ENCODE data around the gene ZHX3.

DNA sequence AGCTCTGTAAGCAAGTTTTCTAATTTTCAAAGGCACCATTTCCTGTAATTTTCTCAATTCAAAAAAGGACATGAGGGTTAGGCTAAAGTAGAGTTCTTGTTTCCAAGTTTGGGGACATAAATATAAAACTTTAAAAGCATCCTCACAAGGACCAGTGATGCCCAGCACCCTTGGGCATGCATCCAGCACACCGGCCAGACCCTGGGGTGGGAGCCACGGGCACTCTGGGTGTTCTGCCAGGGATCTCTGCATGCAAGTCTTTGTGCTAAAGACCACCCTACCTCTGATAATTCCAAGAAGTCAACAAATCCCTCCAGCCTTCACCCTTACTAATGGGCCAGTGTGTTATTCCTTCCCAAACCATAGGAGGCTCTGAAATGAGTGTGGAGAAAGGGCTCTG lies 133.7 kb downstream of the ZHX3 start:
- TF ChIP-seq, protein P1, sequence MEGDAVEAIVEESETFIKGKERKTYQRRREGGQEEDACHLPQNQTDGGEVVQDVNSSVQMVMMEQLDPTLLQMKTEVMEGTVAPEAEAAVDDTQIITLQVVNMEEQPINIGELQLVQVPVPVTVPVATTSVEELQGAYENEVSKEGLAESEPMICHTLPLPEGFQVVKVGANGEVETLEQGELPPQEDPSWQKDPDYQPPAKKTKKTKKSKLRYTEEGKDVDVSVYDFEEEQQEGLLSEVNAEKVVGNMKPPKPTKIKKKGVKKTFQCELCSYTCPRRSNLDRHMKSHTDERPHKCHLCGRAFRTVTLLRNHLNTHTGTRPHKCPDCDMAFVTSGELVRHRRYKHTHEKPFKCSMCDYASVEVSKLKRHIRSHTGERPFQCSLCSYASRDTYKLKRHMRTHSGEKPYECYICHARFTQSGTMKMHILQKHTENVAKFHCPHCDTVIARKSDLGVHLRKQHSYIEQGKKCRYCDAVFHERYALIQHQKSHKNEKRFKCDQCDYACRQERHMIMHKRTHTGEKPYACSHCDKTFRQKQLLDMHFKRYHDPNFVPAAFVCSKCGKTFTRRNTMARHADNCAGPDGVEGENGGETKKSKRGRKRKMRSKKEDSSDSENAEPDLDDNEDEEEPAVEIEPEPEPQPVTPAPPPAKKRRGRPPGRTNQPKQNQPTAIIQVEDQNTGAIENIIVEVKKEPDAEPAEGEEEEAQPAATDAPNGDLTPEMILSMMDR (conservative IDR thresholded peaks at IDR 0.05; ENCODE audit: low read depth, low read length), result no peak
- no peak for TF ChIP-seq POLR2A (IDR thresholded peaks at IDR 0.05; ENCODE audit: low read depth, low read length)
- TF ChIP-seq MAFK (IDR thresholded peaks at IDR 0.05; ENCODE audit: low read depth, low read length), result no peak
- TF ChIP-seq RFX5 (IDR thresholded peaks at IDR 0.05; ENCODE audit: low read depth, low read length), result no peak
- TF ChIP-seq USF2 (IDR thresholded peaks at IDR 0.05; ENCODE audit: low read depth, low read length), result no peak
- TF ChIP-seq BHLHE40 (IDR thresholded peaks at IDR 0.05; ENCODE audit: low read depth, low read length), result no peak
- TF ChIP-seq CEBPB (IDR thresholded peaks at IDR 0.05; ENCODE audit: low read depth, low read length), result no peak
- TF ChIP-seq, protein P2, sequence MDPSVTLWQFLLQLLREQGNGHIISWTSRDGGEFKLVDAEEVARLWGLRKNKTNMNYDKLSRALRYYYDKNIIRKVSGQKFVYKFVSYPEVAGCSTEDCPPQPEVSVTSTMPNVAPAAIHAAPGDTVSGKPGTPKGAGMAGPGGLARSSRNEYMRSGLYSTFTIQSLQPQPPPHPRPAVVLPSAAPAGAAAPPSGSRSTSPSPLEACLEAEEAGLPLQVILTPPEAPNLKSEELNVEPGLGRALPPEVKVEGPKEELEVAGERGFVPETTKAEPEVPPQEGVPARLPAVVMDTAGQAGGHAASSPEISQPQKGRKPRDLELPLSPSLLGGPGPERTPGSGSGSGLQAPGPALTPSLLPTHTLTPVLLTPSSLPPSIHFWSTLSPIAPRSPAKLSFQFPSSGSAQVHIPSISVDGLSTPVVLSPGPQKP (IDR thresholded peaks at IDR 0.05; ENCODE audit: borderline replicate concordance, low read depth, low read length), result no peak
